ENCODE measurements around the gene OR2T27. TPM values are rescaled to one million over a fixed set of nuclear protein-coding genes. Genes with fewer than 3 reads are reported as not detected.

OR2T27 gene
- total and polyA plus RNA-seq, 2 experiments from 2014 or later, result not detected

DNA sequence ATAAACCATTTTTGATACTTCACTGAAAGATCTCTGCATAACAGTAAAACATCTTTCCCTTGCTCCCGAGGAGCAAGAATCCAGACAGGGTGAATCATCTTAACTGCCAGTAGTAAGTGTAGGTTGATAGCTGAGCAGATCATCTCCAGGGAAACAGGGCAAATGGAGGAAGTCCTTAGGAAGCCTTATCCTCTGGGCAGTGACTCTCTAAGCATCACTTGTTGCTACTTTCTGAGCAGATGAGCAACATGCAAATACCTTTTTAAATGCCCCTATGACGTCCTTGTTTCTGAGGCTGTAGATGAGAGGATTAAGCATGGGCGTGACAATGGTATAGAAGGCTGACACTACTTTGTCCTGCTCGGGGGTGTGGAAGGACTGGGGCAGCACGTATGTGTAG, 29.4 kb downstream of the OR2T27 start:
- Mint-ChIP-seq H3K4me1 (no peaks in the 10 kb centered on the region), H3K9me3 (peaks cover 17% of the 10 kb centered on the region), H3K4me3 (no peak overlapping the region), H3K27ac (no peak overlapping the region), H3K27me3 (ENCODE audit: insufficient read depth, low read depth, poor library complexity) (no peaks in the 10 kb centered on the region), H3K36me3 (ENCODE audit: low read depth) (peaks cover 23% of the 10 kb centered on the region)
- no peak overlapping the region for H3K4me3 ChIP-seq
- TF ChIP-seq, protein P1, sequence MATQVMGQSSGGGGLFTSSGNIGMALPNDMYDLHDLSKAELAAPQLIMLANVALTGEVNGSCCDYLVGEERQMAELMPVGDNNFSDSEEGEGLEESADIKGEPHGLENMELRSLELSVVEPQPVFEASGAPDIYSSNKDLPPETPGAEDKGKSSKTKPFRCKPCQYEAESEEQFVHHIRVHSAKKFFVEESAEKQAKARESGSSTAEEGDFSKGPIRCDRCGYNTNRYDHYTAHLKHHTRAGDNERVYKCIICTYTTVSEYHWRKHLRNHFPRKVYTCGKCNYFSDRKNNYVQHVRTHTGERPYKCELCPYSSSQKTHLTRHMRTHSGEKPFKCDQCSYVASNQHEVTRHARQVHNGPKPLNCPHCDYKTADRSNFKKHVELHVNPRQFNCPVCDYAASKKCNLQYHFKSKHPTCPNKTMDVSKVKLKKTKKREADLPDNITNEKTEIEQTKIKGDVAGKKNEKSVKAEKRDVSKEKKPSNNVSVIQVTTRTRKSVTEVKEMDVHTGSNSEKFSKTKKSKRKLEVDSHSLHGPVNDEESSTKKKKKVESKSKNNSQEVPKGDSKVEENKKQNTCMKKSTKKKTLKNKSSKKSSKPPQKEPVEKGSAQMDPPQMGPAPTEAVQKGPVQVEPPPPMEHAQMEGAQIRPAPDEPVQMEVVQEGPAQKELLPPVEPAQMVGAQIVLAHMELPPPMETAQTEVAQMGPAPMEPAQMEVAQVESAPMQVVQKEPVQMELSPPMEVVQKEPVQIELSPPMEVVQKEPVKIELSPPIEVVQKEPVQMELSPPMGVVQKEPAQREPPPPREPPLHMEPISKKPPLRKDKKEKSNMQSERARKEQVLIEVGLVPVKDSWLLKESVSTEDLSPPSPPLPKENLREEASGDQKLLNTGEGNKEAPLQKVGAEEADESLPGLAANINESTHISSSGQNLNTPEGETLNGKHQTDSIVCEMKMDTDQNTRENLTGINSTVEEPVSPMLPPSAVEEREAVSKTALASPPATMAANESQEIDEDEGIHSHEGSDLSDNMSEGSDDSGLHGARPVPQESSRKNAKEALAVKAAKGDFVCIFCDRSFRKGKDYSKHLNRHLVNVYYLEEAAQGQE (IDR thresholded peaks at IDR 0.05; ENCODE audit: unreplicated experiment), result no peak
- TF ChIP-seq JUNB (IDR thresholded peaks at IDR 0.05; ENCODE audit: unreplicated experiment), result no peak
- TF ChIP-seq EZH2 (IDR thresholded peaks at IDR 0.05; ENCODE audit: low read depth, unreplicated experiment), result no peak
- no peak for TF ChIP-seq ZNF331 (CRISPR knock-in tag; IDR thresholded peaks at IDR 0.05; ENCODE audit: low read depth)
- DNase-seq (ENCODE audit: low spot score) (no peak), ATAC-seq (no peak)
- H3K4me2 ChIP-seq, result no peak overlapping the region
- no peak overlapping the region for H2AFZ ChIP-seq
- no peaks in the 10 kb centered on the region for H3K9me2 ChIP-seq (ENCODE audit: insufficient read depth)
- H3K79me2 ChIP-seq (replicated peaks; ENCODE audit: insufficient read depth), result no peaks in the 10 kb centered on the region
- no peak overlapping the region for H3K27ac ChIP-seq (ENCODE audit: low read depth)
- no peaks in the 10 kb centered on the region for H3K4me1 ChIP-seq (ENCODE audit: insufficient read depth)
- no peaks in the 10 kb centered on the region for H3K36me3 ChIP-seq (ENCODE audit: insufficient read depth)
- H3K27me3 ChIP-seq (ENCODE audit: insufficient read depth), result no peaks in the 10 kb centered on the region
- no peaks in the 10 kb centered on the region for H3F3A ChIP-seq (replicated peaks; ENCODE audit: low read depth)
- H4K20me1 ChIP-seq (replicated peaks; ENCODE audit: insufficient read depth), result no peaks in the 10 kb centered on the region

DNA sequence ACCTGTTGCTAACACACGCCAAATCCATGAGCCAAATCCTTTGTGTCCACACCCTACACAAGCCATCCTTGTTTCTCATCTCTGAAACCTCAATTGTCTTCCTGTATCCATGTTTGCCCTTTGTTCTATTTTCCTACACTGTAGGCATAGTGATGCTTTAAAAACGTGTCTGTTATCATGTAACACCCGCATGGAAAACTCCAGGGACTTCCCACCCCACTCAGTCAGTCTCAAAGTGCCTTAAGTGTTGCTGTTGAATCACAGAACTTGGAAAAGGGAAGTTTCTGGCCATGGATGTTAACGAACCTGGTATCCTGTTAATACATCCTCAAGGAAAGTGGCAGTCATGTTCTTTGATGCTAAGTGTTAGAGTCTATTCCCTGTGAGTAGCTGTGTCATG, 30.2 kb downstream of the OR2T27 start:
- no peaks in the 10 kb centered on the region for H3K27me3 Mint-ChIP-seq (ENCODE audit: insufficient read depth, low read depth, poor library complexity)
- H3K4me3 Mint-ChIP-seq, result no peak overlapping the region
- no peak overlapping the region for H3K27ac Mint-ChIP-seq
- no peak for ATAC-seq
- no peaks in the 10 kb centered on the region for H3K79me2 ChIP-seq (replicated peaks; ENCODE audit: insufficient read depth)
- H3K4me1 Mint-ChIP-seq, result no peaks in the 10 kb centered on the region
- no peaks in the 10 kb centered on the region for H4K20me1 ChIP-seq (replicated peaks; ENCODE audit: insufficient read depth)
- H3K27ac ChIP-seq (ENCODE audit: low read depth), result no peak overlapping the region
- DNase-seq (ENCODE audit: low spot score), result no peak
- H2AFZ ChIP-seq, result no peak overlapping the region
- no peaks in the 10 kb centered on the region for H3K36me3 ChIP-seq (ENCODE audit: insufficient read depth)
- H3K9me2 ChIP-seq (ENCODE audit: insufficient read depth), result no peaks in the 10 kb centered on the region
- H3F3A ChIP-seq (replicated peaks; ENCODE audit: low read depth), result no peaks in the 10 kb centered on the region
- no peaks in the 10 kb centered on the region for H3K4me1 ChIP-seq (ENCODE audit: insufficient read depth)
- no peak overlapping the region for H3K4me3 ChIP-seq
- peaks cover 17% of the 10 kb centered on the region for H3K36me3 Mint-ChIP-seq (ENCODE audit: low read depth)
- peaks cover 25% of the 10 kb centered on the region for H3K9me3 Mint-ChIP-seq
- H3K4me2 ChIP-seq, result no peak overlapping the region
- no peaks in the 10 kb centered on the region for H3K27me3 ChIP-seq (ENCODE audit: insufficient read depth)
- TF ChIP-seq, protein P2, sequence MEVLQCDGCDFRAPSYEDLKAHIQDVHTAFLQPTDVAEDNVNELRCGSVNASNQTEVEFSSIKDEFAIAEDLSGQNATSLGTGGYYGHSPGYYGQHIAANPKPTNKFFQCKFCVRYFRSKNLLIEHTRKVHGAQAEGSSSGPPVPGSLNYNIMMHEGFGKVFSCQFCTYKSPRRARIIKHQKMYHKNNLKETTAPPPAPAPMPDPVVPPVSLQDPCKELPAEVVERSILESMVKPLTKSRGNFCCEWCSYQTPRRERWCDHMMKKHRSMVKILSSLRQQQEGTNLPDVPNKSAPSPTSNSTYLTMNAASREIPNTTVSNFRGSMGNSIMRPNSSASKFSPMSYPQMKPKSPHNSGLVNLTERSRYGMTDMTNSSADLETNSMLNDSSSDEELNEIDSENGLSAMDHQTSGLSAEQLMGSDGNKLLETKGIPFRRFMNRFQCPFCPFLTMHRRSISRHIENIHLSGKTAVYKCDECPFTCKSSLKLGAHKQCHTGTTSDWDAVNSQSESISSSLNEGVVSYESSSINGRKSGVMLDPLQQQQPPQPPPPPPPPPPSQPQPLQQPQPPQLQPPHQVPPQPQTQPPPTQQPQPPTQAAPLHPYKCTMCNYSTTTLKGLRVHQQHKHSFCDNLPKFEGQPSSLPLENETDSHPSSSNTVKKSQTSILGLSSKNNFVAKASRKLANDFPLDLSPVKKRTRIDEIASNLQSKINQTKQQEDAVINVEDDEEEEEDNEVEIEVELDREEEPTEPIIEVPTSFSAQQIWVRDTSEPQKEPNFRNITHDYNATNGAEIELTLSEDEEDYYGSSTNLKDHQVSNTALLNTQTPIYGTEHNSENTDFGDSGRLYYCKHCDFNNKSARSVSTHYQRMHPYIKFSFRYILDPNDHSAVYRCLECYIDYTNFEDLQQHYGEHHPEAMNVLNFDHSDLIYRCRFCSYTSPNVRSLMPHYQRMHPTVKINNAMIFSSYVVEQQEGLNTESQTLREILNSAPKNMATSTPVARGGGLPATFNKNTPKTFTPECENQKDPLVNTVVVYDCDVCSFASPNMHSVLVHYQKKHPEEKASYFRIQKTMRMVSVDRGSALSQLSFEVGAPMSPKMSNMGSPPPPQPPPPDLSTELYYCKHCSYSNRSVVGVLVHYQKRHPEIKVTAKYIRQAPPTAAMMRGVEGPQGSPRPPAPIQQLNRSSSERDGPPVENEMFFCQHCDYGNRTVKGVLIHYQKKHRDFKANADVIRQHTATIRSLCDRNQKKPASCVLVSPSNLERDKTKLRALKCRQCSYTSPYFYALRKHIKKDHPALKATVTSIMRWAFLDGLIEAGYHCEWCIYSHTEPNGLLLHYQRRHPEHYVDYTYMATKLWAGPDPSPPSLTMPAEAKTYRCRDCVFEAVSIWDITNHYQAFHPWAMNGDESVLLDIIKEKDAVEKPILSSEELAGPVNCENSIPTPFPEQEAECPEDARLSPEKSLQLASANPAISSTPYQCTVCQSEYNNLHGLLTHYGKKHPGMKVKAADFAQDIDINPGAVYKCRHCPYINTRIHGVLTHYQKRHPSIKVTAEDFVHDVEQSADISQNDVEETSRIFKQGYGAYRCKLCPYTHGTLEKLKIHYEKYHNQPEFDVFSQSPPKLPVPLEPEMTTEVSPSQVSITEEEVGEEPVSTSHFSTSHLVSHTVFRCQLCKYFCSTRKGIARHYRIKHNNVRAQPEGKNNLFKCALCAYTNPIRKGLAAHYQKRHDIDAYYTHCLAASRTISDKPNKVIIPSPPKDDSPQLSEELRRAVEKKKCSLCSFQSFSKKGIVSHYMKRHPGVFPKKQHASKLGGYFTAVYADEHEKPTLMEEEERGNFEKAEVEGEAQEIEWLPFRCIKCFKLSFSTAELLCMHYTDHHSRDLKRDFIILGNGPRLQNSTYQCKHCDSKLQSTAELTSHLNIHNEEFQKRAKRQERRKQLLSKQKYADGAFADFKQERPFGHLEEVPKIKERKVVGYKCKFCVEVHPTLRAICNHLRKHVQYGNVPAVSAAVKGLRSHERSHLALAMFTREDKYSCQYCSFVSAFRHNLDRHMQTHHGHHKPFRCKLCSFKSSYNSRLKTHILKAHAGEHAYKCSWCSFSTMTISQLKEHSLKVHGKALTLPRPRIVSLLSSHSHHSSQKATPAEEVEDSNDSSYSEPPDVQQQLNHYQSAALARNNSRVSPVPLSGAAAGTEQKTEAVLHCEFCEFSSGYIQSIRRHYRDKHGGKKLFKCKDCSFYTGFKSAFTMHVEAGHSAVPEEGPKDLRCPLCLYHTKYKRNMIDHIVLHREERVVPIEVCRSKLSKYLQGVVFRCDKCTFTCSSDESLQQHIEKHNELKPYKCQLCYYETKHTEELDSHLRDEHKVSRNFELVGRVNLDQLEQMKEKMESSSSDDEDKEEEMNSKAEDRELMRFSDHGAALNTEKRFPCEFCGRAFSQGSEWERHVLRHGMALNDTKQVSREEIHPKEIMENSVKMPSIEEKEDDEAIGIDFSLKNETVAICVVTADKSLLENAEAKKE (CRISPR knock-in tag; IDR thresholded peaks at IDR 0.05), result no peak
- no peak for TF ChIP-seq CREB1 (CRISPR knock-in tag; IDR thresholded peaks at IDR 0.05; ENCODE audit: low read depth)
- no peak for TF ChIP-seq EZH2phosphoT487 (IDR thresholded peaks at IDR 0.05; ENCODE audit: unreplicated experiment)
- TF ChIP-seq EZH2 (IDR thresholded peaks at IDR 0.05; ENCODE audit: low read depth, unreplicated experiment), result no peak
- TF ChIP-seq, protein P3, sequence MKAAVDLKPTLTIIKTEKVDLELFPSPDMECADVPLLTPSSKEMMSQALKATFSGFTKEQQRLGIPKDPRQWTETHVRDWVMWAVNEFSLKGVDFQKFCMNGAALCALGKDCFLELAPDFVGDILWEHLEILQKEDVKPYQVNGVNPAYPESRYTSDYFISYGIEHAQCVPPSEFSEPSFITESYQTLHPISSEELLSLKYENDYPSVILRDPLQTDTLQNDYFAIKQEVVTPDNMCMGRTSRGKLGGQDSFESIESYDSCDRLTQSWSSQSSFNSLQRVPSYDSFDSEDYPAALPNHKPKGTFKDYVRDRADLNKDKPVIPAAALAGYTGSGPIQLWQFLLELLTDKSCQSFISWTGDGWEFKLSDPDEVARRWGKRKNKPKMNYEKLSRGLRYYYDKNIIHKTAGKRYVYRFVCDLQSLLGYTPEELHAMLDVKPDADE (IDR thresholded peaks at IDR 0.05), result no peak
